H9 (cell line): ENCODE measurements around the gene CLN5. TPM values are rescaled to one million over a fixed set of nuclear protein-coding genes. Genes with fewer than 3 reads are reported as not detected.

Experiments
- DNase-seq: peaks from one replicate; pipeline ENCODE4 v3.0.0-alpha.2; 2017
- H2AFZ ChIP-seq: one replicate; pipeline ENCODE4 v1.6.1; 2013; ENCODE audit warnings: mild to moderate bottlenecking, low read length, control low read depth, moderate library complexity
- H2AK5ac ChIP-seq: 2 replicates; pipeline ENCODE4 v1.6.1; 2013; ENCODE audit warnings: low read length, control low read depth, mixed read lengths; ENCODE audit not compliant: insufficient read length
- H2BK120ac ChIP-seq: one replicate; pipeline ENCODE4 v1.6.1; 2013; ENCODE audit warnings: low read depth, mild to moderate bottlenecking, low read length, control low read depth, inconsistent platforms; ENCODE audit not compliant: poor library complexity, severe bottlenecking
- H2BK12ac ChIP-seq: 2 replicates; pipeline ENCODE4 v1.6.1; 2013; ENCODE audit warnings: low read length, control low read depth, mixed read lengths, low read depth; ENCODE audit not compliant: insufficient read length
- H2BK15ac ChIP-seq: 2 replicates; pipeline ENCODE4 v1.6.1; 2013; ENCODE audit warnings: low read depth, low read length, control low read depth
- H2BK20ac ChIP-seq: one replicate; pipeline ENCODE4 v1.6.1; 2013; ENCODE audit warnings: low read depth, mild to moderate bottlenecking, low read length, control low read depth, inconsistent platforms; ENCODE audit not compliant: poor library complexity, severe bottlenecking
- H2BK5ac ChIP-seq: 2 replicates; pipeline ENCODE4 v1.6.1; 2013; ENCODE audit warnings: low read length, control low read depth, mixed read lengths; ENCODE audit not compliant: insufficient read length
- H3K14ac ChIP-seq: 2 replicates; pipeline ENCODE4 v1.6.1; 2013; ENCODE audit warnings: low read length, control low read depth; ENCODE audit not compliant: insufficient read depth
- H3K18ac ChIP-seq: 2 replicates; pipeline ENCODE4 v1.6.1; 2013; ENCODE audit warnings: low read depth, mild to moderate bottlenecking, mixed read lengths, low read length, control low read depth; ENCODE audit not compliant: insufficient read length
- H3K23ac ChIP-seq: 2 replicates; pipeline ENCODE4 v1.6.1; 2013; ENCODE audit warnings: low read length, control low read depth, mixed read lengths, low read depth; ENCODE audit not compliant: insufficient read length
- H3K23me2 ChIP-seq: 2 replicates; pipeline ENCODE4 v1.6.1; 2013; ENCODE audit warnings: low read depth, mild to moderate bottlenecking, mixed read lengths, low read length, control low read depth; ENCODE audit not compliant: insufficient read length, poor library complexity, severe bottlenecking
- H3K27ac ChIP-seq: 2 replicates; pipeline ENCODE4 v1.5.1; 2013; ENCODE audit warnings: low read length, control low read depth, mixed read lengths, low read depth; ENCODE audit not compliant: insufficient read length
- H3K27me3 ChIP-seq: 2 replicates; pipeline ENCODE4 v1.6.1; 2013; ENCODE audit warnings: low read length, control low read depth, inconsistent platforms; ENCODE audit not compliant: insufficient read depth
- H3K4ac ChIP-seq: 2 replicates; pipeline ENCODE4 v1.6.1; 2013; ENCODE audit warnings: low read depth, mild to moderate bottlenecking, control low read depth, inconsistent platforms, low read length, moderate library complexity
- H3K4me1 ChIP-seq: 2 replicates; pipeline ENCODE4 v1.6.1; 2013; ENCODE audit warnings: low read length, control low read depth, inconsistent platforms; ENCODE audit not compliant: insufficient read depth
- H3K4me2 ChIP-seq: 2 replicates; pipeline ENCODE4 v1.6.1; 2013; ENCODE audit warnings: low read length, control low read depth, mixed read lengths; ENCODE audit not compliant: insufficient read length, insufficient read depth
- H3K56ac ChIP-seq: 2 replicates; pipeline ENCODE4 v1.6.1; 2013; ENCODE audit warnings: low read depth, mild to moderate bottlenecking, mixed read lengths, low read length, control low read depth; ENCODE audit not compliant: insufficient read length
- H3K79me1 ChIP-seq: 2 replicates; pipeline ENCODE4 v1.6.1; 2013; ENCODE audit warnings: low read depth, mild to moderate bottlenecking, moderate library complexity, low read length, control low read depth, inconsistent platforms; ENCODE audit not compliant: insufficient read depth, poor library complexity, severe bottlenecking
- H3K79me2 ChIP-seq: 2 replicates; pipeline ENCODE4 v1.6.1; 2013; ENCODE audit warnings: low read length, control low read depth, inconsistent platforms; ENCODE audit not compliant: insufficient read depth
- H3K9ac ChIP-seq: 2 replicates; pipeline ENCODE4 v1.6.1; 2013; ENCODE audit warnings: low read length, control low read depth, mixed read lengths; ENCODE audit not compliant: insufficient read length; ENCODE audit errors: extremely low read depth
- H3K9me3 ChIP-seq: one replicate; pipeline ENCODE4 v1.6.1; 2013; ENCODE audit warnings: low read depth, low read length, inconsistent platforms; ENCODE audit not compliant: control insufficient read depth
- H3T11ph ChIP-seq: one replicate; pipeline ENCODE4 v1.6.1; 2013; ENCODE audit warnings: mild to moderate bottlenecking, low read length, control low read depth, inconsistent platforms
- H4K20me1 ChIP-seq: one replicate; pipeline ENCODE4 v1.6.1; 2013; ENCODE audit not compliant: control insufficient read depth, insufficient read length, insufficient read depth
- H4K5ac ChIP-seq: 2 replicates; pipeline ENCODE4 v1.6.1; 2013; ENCODE audit warnings: low read depth, mild to moderate bottlenecking, mixed read lengths, low read length, control low read depth; ENCODE audit not compliant: insufficient read length
- H4K8ac ChIP-seq: replicated peaks from 2 replicates; pipeline ENCODE4 v1.6.1; 2013; ENCODE audit warnings: low read length, control low read depth, mixed read lengths, low read depth; ENCODE audit not compliant: insufficient read length
- H4K91ac ChIP-seq: 2 replicates; pipeline ENCODE4 v1.6.1; 2013; ENCODE audit warnings: low read depth, mild to moderate bottlenecking, moderate library complexity, mixed read lengths, low read length, control low read depth; ENCODE audit not compliant: insufficient read length
- H3K27ac Mint-ChIP-seq, 3 experiments: 2 replicates in 2 of 3; 3 replicates in 1 of 3; pipeline ENCODE4 v1.8.0; 2020 to 2021; ENCODE audit warnings: mixed read lengths in 3 of 3, mild to moderate bottlenecking in 1 of 3, moderate library complexity in 1 of 3
- H3K27me3 Mint-ChIP-seq: 2 replicates; pipeline ENCODE4 v1.8.0; 2021; ENCODE audit warnings: low read depth, mild to moderate bottlenecking, moderate library complexity, mixed read lengths
- H3K36me3 Mint-ChIP-seq, 3 experiments: 2 replicates in 2 of 3; 3 replicates in 1 of 3; pipeline ENCODE4 v1.8.0; 2020 to 2021; ENCODE audit warnings: low read depth in 3 of 3, mixed read lengths in 3 of 3; ENCODE audit not compliant: insufficient read depth in 1 of 3
- H3K4me1 Mint-ChIP-seq, 2 experiments: 2 replicates each; pipeline ENCODE4 v1.8.0; 2020; ENCODE audit warnings: mixed read lengths in 2 of 2
- H3K4me3 Mint-ChIP-seq, 2 experiments: 2 replicates in 1 of 2; 3 replicates in 1 of 2; pipeline ENCODE4 v1.8.0; 2020 to 2021; ENCODE audit warnings: mild to moderate bottlenecking in 2 of 2, mixed read lengths in 2 of 2, moderate library complexity in 1 of 2
- H3K9me3 Mint-ChIP-seq, 2 experiments: 2 replicates in 1 of 2; 3 replicates in 1 of 2; pipeline ENCODE4 v1.8.0; 2020; ENCODE audit warnings: mild to moderate bottlenecking in 2 of 2, mixed read lengths in 2 of 2, moderate library complexity in 1 of 2
- CTCF ChIP-seq: fragments of 200-600 bp; sonication (generic); conservative IDR thresholded peaks from 3 replicates; pipeline ENCODE4 v1.8.0; 2021; ENCODE audit warnings: antibody characterized with exemption, mild to moderate bottlenecking
- WGBS: extraction: QIAGEN DNeasy Blood & Tissue Kit; methylation state at CpG from one replicate; pipeline ENCODE4 v1.1.7; 2013; ENCODE audit warnings: missing lambda C conversion rate, low lambda C conversion rate, mixed read lengths; ENCODE audit not compliant: insufficient read length; ENCODE audit errors: extremely low coverage; 5-methylcytosine and 5-hydroxymethylcytosine counted together
- total RNA-seq: library from RNA; stranded (reverse); gene quantifications from 2 replicates; pipeline ENCODE4 v1.2.1, GENCODE V29; 2021

The CLN5 gene
- total RNA-seq, 1 experiment from 2014 or later: 8.3 TPM

- H3K27me3 ChIP-seq: no peaks in the 10 kb centered on the region
- no peaks in the 10 kb centered on the region for H4K20me1 ChIP-seq
- no peak overlapping the region for H3T11ph ChIP-seq
- H3K23me2 ChIP-seq: no peaks in the 10 kb centered on the region
- H2BK120ac ChIP-seq: no peak overlapping the region
- H3K27ac Mint-ChIP-seq: no peak overlapping the region; a peak in 1 of 7 replicates
- peaks cover 38% of the 10 kb centered on the region for H3K27me3 Mint-ChIP-seq
- no peak overlapping the region for H3K9ac ChIP-seq
- no CpG with 5 or more reads among the region's 5 CpGs for WGBS
- no peak overlapping the region for H4K8ac ChIP-seq
- no peaks in the 10 kb centered on the region for H3K9me3 ChIP-seq
- H2AK5ac ChIP-seq: no peak overlapping the region
- H3K9me3 Mint-ChIP-seq: no peaks in the 10 kb centered on the region
- H4K5ac ChIP-seq: no peak overlapping the region
- no peak overlapping the region for H3K18ac ChIP-seq
- H3K4me3 Mint-ChIP-seq: no peak overlapping the region
- no peak overlapping the region for H4K91ac ChIP-seq
- H3K14ac ChIP-seq: no peak overlapping the region
- DNase-seq: no peak
- no peak overlapping the region for H3K4me2 ChIP-seq
- no peak overlapping the region for H2AFZ ChIP-seq
- no peaks in the 10 kb centered on the region for H3K79me1 ChIP-seq
- no peak overlapping the region for H2BK12ac ChIP-seq
- no peak overlapping the region for H2BK15ac ChIP-seq
- H3K79me2 ChIP-seq: no peaks in the 10 kb centered on the region; the same call in 1 of the 2 replicates
- no peaks in the 10 kb centered on the region for H3K36me3 Mint-ChIP-seq
- H2BK5ac ChIP-seq: no peak overlapping the region
- no peak overlapping the region for H3K56ac ChIP-seq
- no peaks in the 10 kb centered on the region for H3K4me1 ChIP-seq
- H3K4me1 Mint-ChIP-seq: no peaks in the 10 kb centered on the region
- no peak overlapping the region for H3K4ac ChIP-seq
- no peak for TF ChIP-seq CTCF
- no peak overlapping the region for H2BK20ac ChIP-seq
- H3K27ac ChIP-seq: no peak overlapping the region
- H3K23ac ChIP-seq: no peak overlapping the region
Observed at GRCh38 chr13:76983676-76984075, 8.2 kb upstream of the CLN5 start.
